NCI-H2029 (cell line): ENCODE results near the gene CELA1.
"Not testable (repeated sequence)": the region's sequence is repeated elsewhere in the genome, so short reads cannot be mapped to it uniquely, and the experiment has no call there.

Experiments used
- DNase-seq: peaks from one replicate; lab custom pipeline; 2025; lab: John Stamatoyannopoulos, UW

Gene CELA1

GRCh38 chr12:51343201-51343600 is 3.3 kb downstream of the CELA1 start:
- no peak for DNase-seq

DNA sequence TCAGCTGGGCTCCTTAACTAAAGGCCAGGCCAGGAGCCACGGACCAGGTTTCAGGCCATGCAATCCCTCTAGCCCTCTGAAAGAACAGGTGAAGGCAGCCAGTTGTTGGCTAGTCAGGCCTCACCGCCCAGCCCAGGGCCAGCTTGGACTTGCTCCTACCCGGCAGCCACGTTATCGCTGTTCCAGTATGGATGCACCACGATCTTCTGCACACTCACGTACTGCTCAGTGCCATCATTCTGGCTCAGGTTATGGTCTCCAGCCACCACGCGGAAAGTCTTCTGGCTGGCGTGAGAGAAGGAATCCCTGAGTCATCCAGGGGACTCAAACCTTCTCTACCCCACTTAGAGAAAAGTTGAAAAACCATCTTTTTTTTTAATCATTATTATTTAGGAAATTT is 4.1 kb downstream of the CELA1 start:
- no peak for DNase-seq

GRCh38 chr12:51341251-51342007 is 5.0 kb downstream of the CELA1 start:
- peak; percentile 44 for DNase-seq

DNA sequence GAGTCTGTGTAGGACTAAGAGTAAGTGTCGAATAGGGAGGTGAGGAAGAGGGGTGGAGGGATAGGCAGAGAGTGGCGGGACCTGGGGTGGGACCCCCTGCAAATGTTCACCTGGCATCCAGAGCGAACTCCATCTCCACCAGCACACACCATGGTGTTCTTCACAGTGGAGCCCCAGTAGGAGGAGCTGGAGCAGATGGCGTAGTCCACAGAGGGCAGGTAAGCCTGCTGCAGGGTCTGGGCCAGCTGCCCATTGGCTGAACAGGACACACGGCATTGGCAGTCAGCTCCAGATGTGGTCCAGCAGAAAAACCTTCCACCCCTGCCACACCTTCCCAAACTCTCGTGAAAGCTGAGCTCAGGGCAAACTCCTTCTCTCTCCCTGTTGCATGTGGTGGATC is 6.7 kb downstream of the CELA1 start:
- DNase-seq = no peak

DNA sequence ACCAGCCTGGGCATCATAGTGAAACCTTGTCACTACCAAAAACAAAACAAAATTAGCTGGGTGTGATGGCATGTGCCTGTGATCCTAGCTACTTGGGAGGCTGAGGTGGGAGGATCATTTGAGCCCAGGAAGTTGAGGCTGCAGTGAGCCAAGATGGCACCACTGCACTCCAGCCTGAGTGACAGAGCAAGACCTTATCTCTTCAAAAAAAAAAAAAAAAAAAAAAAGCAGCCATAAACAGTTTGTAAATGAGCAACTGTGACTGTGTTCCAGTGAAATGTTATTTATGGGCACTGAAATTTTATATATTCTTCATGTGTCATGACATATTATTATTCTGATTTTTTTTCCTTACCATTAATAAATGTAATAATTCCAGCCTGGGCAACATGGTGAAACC is 9.1 kb downstream of the CELA1 start:
- not testable (repeated sequence) for DNase-seq

DNA sequence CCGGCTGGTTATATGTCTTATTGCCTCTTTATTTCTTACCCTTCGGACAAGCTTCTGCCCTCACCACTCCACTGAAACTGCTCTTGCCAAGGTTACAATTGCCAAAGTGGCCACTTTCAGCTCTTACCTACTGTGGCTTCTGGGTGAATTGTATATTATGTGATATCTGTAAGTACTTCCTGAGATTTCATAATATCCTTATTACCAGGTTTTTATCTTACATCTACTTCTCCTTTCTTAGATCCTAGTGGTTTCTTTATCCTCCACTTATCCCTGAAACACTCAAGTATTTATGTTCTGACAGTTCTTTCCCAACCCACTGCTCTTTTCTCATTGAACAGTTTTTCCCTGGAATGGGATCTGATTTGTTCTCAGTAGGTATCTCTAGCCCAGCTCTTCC is 10.5 kb downstream of the CELA1 start:
- no peak for DNase-seq

- DNase-seq = no peak
These were observed 11.7 kb downstream of the CELA1 start for GRCh38 chr12:51334764-51335163.

DNA sequence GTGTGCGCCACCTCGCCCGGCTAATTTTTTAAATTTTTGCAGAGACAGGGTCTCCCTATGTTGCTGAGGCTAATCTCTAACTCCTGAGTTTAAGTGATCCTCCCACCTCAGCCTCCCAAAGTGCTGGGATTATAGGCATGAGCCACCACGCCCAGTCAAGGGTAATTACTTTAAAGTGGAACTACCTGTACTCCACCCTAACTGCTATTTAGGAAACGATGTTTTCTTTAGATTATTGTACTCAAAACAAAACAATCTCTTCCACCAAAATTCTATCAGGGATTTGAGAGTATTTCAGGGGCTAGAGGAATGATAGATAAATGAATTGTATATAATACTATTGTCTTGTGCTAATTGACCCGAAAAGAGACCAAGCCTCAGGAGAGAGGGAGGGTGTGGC is 12.9 kb downstream of the CELA1 start:
- no peak for DNase-seq

- DNase-seq = no peak
These were observed 16.3 kb downstream of the CELA1 start for GRCh38 chr12:51330186-51330585.

DNA sequence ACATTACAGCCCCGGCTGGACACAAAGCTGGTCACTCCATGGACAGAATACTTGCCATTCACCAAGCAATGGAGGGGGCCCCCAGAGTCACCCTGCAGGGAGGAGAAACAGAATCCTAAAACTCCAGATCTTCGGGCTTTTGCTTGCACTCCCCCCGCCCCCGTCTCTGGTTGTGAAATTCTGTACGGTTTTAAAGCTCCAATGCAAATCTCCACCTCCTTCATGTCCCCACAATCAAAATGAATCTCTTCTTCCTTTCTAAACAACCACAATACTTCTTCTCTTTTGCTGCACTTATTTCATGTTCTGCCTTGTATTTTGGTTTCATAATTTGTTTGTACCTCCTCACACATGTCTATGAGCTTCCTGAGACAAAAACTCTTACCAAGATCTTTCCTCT is 16.7 kb downstream of the CELA1 start:
- DNase-seq = no peak

- DNase-seq = no peak
These were observed 17.9 kb downstream of the CELA1 start for GRCh38 chr12:51328587-51328986.

DNA sequence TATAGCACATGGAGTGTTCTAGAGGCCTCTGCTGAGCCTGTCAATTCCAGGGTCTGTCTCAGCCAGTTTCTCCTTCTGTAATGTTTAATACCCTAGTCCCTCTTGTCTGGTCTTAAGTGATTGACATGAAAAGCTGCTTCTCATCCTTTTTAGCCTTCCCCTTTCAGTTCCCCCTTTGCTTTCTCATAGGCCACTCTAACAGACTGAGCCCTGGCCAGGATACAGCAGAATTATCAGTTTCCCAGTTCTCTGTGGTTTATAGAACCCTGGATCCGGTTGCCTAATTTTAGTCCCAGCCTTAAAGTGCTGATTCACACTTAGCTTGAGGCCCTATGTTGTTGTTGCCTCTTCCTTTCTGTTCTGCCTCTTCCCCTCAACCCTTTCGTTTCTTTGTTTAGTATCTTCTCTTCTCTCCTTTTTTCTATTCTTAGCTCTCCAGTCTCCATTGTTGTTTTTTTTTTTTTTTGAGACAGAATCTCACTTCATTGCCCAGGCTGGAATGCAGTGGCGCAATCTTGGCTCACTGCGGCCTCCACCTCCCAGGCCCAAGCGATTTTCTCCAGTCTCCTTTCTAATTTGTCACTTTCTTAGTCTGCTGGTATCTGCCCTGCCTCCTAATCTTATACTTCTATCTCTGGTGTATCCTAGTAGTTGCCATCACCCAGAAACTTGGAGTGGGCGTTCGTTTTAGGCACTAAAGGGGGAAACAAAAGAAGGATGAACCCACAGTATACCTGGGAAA is 19.6 kb downstream of the CELA1 start:
- DNase-seq = no peak

DNA sequence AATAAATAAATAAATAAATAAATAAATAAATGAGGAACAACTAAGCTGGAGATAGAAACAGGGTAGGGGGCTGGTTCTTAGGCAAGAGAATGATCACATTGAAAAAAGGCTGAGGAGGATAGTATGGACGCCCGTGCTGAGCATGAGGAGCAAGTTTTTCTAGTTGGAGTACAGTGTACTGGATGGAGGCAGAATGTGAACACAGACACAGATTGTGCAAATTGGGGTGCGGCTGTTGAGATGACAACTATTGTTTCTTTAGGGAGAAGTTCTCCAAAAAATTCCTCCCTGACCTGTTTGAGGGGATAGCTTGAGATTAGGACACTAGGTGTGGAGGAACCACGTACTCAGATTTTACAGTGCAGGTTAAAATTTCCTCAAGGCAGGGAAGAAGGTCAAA is 21.5 kb downstream of the CELA1 start:
- no peak for DNase-seq

DNA sequence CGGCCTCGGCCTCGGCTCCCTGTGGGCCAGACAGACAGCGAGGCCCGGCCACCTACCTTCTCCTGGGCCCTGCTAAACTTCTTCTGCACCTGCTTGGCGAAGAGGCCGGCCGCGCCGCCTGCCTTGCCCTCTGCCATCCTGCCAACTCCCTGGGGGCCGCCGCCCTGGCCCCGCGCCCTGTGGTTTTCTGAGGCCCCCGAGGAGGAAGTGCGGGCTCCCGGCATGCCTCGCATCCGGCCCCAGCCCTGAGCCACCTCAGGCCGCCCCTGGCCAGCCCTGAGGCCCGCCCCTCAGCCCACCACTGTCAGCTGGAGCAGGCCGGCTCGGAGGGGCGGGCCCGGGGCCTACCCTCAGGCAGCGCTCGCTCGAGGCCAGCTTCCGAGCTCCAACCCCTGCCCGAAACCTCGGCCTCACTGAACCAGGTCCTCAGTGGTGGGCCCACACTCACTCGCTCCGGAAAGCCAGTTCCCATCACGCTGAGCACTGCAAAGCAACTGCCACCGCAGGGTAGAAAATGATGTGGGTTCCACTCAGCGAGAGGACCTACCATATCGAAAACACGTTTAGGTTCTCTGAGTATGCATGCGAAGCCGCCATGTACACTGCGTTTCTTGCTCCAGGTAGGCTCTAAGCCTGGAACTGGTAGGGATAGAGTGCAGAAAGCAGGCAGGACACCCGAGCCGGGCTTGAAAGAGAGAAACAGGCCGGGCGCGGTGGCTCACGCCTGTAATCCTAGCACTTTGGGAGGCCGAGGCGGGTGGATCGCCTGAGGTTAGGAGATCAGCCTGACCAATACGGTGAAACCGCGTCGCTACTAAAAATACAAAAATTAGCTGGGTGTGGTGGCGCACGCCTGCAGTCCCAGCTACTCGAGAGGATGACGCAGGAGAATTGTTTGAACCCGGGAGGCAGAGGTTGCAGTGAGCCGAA is 22.2 kb downstream of the CELA1 start, which contains the start of gene BIN2:
Gene BIN2, minus strand, starts transcription at position 209 of the 930 bp plus-strand sequence. Its CDS starts 72 bp downstream, at position 137.
- DNase-seq = no peak

GRCh38 chr12:51323317-51323960 is 23.0 kb downstream of the CELA1 start:
- no peak for DNase-seq

DNA sequence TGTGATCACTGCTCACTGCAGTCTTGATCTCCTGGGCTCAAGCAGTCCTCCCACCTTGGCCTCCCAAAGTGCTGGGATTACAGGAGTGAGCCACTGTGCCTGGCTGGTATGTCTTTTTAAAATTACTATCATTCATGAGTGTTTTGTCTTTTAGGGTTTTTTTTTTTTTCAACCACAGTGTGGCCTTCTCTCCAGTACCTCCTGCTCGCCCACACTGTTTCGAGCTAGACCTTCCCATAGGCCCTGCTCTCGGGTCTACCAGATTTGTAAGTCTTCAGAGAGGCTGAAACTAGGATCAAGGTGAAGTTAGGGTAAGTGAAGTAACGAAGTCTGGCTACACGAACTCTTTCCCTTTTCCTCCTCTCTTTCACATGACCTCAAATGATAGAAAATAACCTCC is 24.0 kb downstream of the CELA1 start:
- DNase-seq = no peak

GRCh38 chr12:51321882-51322281 is 24.6 kb downstream of the CELA1 start:
- DNase-seq = no peak

DNA sequence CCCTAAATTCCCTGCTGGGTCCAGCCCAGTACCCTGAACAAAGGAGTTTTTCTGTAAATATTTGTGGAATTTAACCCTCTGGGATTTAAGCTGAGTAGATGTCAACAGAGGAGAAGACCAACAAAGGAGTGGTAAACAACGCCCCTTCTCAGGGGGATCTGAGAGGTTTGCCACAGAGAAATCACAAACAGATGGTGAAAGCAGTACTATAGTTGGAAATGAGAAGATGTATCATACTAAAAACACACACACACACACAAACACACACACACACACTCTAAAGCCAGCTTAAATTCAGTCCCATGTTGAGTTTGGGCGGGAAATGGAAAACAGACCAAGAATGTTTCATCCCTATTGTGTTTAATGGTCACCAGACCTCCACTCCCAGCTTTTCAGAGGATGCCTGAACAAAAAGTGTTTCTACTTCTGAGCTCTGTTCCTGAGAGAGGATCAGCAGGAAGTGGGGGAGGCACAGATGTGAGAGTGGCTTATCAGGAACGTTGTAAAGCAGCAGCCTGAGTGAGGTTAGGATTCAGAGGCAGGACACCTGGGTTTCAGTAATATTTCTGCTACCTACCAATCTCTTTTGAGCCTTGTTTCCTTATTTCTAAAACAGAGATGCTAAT is 25.7 kb downstream of the CELA1 start:
- peak; percentile 0 for DNase-seq

DNA sequence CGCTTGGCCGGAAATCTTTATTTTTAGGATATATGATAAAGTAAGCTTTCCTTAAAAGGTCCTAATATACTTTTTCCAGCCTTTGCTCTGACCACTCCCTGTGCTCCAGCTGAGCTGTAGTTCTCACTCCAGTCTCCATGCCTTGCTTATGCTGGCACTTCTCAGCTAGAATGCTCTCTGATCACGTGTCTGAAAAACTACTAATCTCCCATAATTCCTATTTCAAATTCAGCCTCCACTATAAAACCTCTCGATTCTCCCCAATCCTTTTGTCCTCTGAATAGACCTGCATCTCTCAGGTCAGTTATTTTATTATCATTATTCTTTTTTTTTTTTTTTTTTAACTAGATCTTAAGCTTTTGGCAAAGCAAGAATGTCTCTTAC is 26.2 kb downstream of the CELA1 start:
- DNase-seq = no peak

GRCh38 chr12:51318846-51319599 is 27.5 kb downstream of the CELA1 start:
- DNase-seq = no peak
